HG03565 (cell line): ENCODE results near the gene MROH2A.

Experiments
- ATAC-seq: cut with Tn5 transposase; IDR thresholded peaks from one replicate; pipeline ENCODE4 v1.9.1; 2021; ENCODE audit warnings: mild to moderate bottlenecking, moderate library complexity; ENCODE audit not compliant: unreplicated experiment

Gene MROH2A

GRCh38 chr2:233761040-233761769 lies 16.9 kb upstream of the MROH2A start:
- no peak for ATAC-seq

- no peak for ATAC-seq
Observed at GRCh38 chr2:233764264-233764663, 13.9 kb upstream of the MROH2A start.

- no peak for ATAC-seq
Observed at GRCh38 chr2:233764761-233765160, 13.4 kb upstream of the MROH2A start.

- ATAC-seq: no peak
Observed at GRCh38 chr2:233766416-233766815, 11.7 kb upstream of the MROH2A start.

- ATAC-seq: no peak
Observed at GRCh38 chr2:233768076-233768475, 10.1 kb upstream of the MROH2A start.

GRCh38 chr2:233769260-233769659 lies 8.9 kb upstream of the MROH2A start:
- no peak for ATAC-seq

- ATAC-seq: no peak
Observed at GRCh38 chr2:233772153-233772552, 6.0 kb upstream of the MROH2A start.

- no peak for ATAC-seq
Observed at GRCh38 chr2:233772583-233772982, 5.5 kb upstream of the MROH2A start.

- ATAC-seq: no peak
Observed at GRCh38 chr2:233773854-233774253, 4.3 kb upstream of the MROH2A start.

GRCh38 chr2:233775414-233775813 lies 2.7 kb upstream of the MROH2A start:
- no peak for ATAC-seq

- no peak for ATAC-seq
Observed at GRCh38 chr2:233779722-233780121, 1.6 kb downstream of the MROH2A start.

- no peak for ATAC-seq
Observed at GRCh38 chr2:233780771-233781170, 2.6 kb downstream of the MROH2A start.

- no peak for ATAC-seq
Observed at GRCh38 chr2:233789554-233789953, 11.4 kb downstream of the MROH2A start.

- ATAC-seq: no peak
Observed at GRCh38 chr2:233791151-233791882, 13.2 kb downstream of the MROH2A start.

- ATAC-seq: no peak
Observed at GRCh38 chr2:233791883-233792329, 13.8 kb downstream of the MROH2A start.

GRCh38 chr2:233792720-233793119 lies 14.6 kb downstream of the MROH2A start:
- no peak for ATAC-seq

GRCh38 chr2:233793465-233794127 lies 15.5 kb downstream of the MROH2A start:
- ATAC-seq: no peak

GRCh38 chr2:233794128-233794658 lies 16.1 kb downstream of the MROH2A start:
- no peak for ATAC-seq

GRCh38 chr2:233795735-233796171 lies 17.6 kb downstream of the MROH2A start:
- ATAC-seq: no peak

GRCh38 chr2:233796254-233796653 lies 18.1 kb downstream of the MROH2A start:
- ATAC-seq: no peak

- ATAC-seq: no peak
Observed at GRCh38 chr2:233798335-233799086, 20.4 kb downstream of the MROH2A start.
